ENCODE results near the gene TAS2R40.

The TAS2R40 gene

DNA sequence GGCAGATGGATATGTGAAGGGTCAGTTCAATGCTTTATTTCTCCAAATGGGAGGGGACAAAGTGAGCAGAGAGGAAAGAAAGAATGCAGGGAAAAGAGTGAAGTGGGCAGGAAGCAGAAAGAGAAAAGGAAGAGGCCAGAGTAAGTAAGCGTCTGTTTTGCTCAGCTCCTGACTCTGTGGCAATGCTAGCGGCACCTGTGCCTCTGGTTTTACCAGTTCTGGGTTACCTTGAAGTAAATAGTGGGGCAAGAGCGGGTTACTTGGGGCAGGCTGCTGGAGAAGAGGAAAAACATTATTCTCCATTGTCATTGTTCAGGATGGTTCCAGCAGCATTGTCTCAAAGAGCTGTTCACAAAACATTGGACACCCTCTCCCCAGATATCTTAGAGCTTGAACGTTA lies 1.9 kb downstream of the TAS2R40 start:
- no peak for DNase-seq

DNA sequence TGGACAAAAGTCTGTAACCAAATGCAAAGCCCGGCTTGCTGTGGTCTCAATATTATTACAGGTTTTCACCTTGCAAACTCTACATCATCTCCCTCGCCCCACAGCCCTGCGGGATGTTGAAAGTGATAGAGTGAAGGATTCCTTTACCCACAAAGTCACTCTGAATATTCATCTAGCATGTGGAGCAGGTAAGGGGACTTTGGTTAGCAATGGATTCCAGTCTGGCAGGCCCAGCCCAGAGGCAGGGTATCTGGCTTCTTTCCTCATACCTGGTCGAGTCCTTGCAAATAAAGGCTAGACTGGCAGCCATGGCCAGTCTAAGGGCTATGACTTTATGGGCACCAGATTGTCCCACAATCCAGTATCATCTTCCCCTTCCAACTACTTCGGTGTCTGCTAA lies 3.2 kb downstream of the TAS2R40 start:
- DNase-seq, result no peak

DNA sequence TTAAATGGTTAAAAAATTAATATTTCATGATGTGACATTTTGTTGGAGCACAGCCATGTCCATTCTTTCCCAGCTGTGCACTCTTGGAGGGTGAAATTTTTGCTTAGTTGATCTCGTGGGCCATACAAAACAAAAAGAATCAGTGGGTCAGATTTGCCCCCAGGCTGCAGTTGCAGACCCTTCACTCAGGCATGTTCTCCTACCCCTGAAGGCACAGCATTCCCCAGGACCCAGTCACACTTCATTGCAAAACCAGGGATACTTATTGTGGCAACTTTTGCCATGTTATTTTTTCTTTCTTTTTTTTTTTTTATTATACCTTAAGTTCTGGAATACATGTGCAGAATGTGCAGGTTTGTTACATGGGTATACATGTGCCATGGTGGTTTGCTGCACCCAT lies 6.0 kb downstream of the TAS2R40 start:
- DNase-seq, result no peak

DNA sequence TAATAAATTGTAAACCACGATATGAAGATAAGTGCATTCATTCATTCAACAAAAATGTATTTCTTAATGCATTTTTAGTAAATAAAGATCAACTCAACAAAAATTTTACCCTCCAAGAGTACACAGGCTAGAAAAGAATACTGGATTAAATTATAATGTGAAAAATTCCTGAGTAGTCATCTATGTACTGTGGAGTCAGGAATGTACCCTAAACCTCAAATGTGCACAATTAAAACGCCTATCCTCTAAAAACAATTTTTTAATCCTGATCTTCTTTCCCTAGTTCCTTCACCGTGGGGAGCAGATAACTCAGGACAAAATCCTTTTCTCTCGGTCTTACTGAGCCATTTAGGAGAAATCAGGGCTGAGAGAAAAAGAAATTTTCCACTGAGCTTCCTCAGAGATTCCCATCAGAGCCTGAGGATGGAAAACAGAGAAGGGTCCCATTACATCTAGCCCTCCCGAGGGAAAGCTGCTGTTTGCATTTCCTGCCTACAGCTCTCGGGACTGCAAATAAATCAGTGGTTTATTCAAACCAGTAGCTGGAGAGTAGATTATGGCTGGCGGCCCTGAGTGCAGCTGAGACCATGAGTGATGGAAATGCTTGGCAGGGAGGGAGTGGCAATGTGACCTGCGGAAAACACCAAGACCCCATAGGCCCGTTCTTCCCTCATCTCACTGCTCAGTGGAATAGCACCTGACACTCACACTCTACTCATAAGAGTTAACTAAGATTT lies 7.4 kb downstream of the TAS2R40 start:
- peak in 3 of 58 donors; percentile 21 to 26 (median 21) for DNase-seq

DNA sequence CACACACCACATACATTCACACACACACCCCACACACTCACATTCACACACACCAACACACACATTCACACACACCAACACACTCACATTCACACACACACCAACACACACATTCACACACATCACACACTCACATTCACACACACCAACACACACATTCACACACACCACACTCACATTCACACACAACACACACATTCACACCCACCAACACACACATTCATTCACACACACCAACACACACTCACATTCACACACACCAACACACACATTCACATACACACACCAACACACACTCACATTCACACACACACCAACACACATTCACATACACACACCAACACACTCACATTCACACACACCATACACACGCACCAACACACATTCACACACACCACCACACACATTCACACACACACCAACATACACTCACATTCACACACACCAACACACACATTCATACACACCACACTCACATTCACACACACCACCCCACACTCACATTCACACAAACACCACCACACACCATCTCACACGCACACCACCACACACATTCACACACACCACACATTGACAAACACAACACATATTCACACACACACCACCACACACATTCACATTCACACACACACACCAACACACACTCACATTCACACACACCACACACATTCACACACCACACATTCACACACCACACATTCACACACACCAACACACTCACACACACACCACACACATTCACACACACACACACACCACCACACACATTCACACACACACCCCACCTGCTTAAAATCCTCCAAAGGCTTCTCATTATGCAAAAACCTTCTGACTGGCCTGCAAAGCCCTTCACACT lies 9.0 kb downstream of the TAS2R40 start:
- no peak for DNase-seq

DNA sequence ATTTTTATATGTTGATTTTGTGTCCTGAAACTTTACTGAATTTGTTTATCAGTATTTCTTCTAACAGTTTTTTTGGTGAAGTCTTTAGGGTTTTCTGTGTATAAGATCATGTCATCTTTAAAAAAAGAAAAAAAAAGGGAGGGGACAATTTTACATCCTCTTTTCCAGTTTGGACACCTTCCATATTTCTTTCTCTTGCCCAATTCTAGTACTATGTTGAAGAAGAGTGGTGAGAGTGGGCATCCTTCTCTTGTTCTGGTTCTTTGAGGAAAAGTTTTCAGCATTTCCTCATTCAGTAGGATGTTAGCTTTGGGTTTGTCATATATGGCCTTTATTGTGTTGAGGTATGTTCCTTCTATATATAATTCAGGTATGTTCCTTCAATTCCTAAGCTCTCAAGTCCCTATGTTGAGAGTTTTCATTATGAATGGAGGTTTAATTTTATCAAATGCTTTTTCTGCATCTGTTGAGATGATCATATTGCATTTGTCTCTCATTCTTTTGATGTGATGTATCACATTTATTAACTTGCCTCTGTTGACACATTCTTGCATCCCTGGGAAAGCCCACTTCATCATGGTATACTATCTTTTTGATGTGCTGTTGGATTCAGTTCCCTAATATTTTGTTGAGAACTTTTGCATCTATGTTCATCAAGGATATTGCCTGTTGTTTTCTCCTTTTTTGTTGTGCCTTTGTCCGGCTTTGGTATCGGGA lies 12.1 kb downstream of the TAS2R40 start:
- no peak for DNase-seq

DNA sequence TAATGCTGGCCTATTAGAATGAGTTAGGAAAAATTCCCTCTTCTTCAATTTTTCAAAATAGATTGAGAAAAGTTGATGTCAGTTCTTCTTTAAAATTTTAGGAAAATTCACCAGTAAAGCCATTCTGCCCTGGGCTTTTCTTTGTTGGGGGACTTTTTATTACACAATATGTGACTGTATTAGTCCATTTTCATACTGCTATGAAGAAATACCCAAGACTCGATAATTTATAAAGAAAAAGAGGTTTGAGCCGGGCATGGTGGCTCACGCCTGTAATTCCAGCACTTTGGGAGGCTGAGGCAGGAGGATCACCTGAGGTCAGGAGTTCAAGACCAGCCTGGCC lies 12.7 kb downstream of the TAS2R40 start:
- DNase-seq, result no peak

DNA sequence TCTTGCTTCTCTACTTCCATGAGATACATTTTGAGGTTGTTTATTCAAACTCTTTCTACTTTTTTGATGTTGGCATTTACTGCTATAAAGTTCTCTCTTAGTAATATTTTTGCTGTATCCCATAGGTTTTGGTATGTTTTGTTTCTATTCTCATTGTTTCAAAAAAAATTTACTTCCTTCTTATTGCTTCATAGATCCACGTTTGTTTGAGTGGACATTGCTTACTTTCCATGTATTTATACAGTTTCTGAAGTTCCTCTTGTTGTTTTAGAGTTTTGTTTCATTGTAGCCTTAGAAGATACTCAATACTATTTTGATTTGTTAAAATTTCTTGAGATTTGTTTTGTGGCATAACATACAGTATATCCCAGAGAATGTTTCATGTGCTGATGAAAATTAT lies 13.7 kb downstream of the TAS2R40 start:
- no peak for DNase-seq

DNA sequence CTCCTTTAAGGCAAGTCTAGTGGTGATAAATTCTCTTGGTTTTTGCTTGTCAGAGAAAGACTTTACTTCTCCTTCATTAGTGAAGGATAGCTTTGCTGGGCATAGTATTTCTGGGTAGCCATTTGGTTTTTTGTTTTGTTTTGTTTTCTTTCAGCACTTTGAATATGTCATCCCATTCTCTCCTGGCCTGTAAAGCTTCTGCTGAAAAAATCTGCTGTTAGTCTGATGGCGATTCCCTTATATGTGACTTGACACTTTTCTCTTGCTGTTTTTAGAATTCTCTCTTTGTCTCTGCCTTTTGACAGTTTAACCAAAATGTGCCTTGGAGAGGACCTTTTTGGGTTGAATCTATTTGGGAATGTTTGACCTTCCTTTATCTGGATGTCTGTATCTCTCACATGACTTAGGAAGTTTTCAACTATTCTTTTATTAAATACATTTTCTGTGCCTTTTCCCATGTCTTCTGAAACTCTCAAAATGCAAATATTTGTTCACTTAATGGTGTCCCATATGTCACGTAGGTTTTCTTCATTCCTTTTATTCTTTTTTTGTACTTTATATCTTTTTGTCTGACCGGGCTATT lies 14.7 kb downstream of the TAS2R40 start:
- DNase-seq, result no peak

DNA sequence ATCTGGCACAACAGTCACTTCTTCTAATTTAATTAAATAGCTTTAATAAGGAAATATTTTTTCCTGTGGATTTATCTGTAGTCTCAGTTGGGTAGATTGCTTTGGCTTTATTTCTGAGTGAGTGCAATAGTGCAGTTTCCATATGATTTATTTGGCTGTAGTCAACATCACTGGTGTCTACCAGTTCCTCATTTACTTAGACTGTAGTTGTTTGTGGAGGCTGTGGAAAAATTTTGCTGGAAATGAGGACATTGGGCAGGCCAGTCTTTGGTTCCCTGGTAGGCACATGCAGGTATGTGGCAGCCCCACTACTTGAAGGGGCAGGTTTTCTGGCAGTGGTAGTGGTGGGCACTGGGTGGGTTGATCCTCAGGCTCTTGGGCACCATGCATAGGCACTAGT lies 15.5 kb downstream of the TAS2R40 start:
- DNase-seq, result no peak

DNA sequence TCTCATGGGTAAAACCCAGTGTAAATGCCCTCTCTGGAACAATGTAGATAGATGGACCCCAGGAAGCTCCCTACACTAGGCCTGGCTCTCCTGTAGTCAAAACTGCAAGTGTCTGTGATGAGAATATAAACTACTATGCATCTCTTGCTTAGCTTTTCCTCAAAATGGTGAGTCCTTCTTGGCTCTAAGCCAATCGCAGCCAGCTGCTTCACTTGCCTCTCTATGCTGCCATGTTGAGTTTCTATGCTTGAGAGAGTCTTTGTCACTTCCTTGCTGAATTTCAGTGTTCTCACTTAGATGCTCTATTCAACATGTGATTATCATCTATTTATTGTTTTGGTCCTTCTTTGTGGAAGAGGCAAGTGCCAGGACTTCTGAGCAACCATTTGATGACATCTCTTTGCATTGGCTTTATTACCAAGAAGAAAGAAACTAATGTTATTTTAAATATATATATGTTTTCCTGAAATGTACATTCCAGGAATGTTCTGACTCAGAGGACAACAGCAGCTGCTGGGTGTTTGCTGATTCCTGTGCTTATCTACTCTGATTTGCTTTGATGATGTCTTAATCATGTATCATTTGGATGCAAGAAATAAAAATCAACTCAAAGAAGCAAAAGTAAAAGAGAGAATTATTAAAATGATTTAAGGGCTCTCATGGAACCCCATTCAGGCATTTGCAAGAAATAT lies 16.6 kb downstream of the TAS2R40 start:
- peak in 2 of 58 donors; percentile 1 to 8 for DNase-seq

DNA sequence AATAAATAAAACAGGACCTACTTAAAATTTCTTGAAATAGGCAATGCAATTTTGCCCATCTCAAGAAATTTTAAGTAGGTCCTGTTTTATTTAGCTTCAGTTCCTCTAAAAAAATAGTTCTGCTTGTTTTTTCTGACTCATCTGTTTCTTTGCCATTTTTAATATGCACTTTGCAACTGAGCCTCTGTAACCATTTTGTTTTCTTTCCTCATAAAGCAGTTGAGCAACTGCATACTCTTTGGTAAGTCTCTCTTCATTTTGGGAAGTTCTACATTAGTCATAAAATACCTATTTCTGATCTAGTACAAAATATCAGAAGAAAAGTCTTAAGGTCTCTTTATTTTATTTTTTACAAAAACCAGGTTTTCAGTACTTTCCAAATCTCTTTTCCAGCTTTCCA lies 18.0 kb downstream of the TAS2R40 start:
- no peak for DNase-seq

DNA sequence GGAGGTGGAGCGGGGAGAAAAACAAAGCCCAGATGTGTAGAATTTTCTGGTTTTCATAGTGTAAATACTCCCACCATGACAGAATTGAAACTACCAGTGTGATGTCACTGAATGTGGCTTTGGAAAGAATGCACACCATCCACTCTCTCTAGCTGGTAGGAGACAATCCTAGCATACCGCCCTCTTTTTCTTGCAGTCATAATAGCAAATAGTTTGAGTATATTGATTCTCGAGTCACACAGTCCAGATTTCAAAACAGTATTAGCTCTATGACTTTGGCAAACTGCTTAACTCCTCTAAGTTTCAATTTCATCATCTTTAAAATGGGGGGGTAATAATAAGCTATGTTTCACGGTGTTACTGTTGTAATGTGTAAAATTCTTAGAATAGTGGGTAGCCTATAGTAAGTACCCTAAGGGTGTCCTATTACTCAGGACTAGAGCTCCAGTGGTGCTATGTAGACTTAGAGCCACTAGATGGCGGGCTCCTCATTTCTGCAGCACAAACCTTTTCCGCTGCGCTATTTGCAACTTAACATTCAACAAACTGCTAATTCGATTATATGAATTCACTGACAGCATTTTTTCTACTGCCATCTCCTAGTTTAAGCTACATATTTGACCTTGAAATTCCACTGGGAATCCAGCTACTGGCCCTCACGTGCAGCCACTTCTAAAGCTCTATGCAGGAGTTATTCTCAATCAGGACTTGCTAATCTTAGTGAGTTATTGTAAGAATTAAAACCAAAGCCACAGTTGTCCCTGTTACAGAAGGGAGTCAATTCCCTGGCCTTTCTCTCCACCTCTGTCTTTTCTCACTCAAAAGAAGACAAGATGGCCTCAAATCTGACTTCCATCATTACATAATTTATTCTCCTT lies 18.7 kb downstream of the TAS2R40 start:
- DNase-seq, result peak in 43 of 58 donors; percentile 2 to 76 (median 40)

DNA sequence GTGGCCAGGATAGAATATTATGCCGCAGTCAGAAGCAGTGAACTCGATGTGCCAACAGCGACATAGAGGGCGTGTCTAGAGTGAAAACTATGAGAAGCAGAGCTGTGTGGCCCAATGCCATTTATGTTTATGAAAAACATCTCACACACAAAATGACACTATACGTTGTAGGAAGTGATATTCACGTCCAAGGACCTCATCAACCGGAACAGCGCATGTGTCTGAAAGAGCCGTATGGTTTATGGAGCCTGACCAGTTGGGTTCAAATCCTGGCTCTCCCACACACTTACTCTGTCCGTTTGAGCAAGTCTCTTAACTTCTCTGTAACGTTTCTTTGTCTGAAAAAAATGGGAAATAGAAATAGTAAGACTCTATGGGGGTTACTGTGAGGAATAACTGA lies 20.5 kb downstream of the TAS2R40 start:
- DNase-seq, result no peak

DNA sequence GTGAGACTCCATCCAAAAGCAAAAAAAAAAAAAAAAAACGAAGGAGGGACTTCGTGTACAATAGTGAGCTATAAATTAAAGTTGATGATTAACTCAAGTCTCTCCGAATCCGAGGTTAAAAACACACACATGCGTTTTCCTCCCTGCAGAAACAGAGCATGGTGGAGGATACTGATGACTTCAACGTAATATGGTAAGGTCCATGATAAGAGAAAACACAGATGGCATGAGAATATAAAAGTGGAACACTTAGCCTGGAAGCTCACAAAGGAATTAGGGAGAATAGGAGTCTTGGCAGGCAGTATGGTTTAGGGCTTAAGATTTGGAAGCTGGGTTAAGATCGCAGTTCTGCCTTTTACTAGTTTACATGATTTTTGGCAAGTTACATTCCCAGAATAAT lies 21.3 kb downstream of the TAS2R40 start:
- no peak for DNase-seq

DNA sequence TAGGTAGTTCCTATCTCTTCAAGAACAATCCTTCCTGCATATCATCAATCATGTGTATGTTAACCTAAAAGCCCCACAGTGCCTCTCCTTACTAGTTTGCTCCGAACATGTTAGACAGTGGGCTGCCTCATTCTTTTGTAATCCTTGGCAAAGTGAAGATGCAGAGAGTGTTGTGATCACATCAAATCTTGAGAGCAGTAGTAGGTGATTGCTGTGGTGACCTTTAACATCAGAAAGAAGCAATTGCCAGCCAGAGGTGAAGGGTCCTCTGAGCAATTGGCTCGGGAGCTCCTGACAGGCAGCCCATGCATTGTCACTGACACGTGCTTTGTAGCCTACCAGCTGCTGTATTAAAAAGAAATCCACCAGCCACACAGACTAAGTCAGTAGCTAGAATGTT lies 21.8 kb downstream of the TAS2R40 start:
- DNase-seq, result no peak

DNA sequence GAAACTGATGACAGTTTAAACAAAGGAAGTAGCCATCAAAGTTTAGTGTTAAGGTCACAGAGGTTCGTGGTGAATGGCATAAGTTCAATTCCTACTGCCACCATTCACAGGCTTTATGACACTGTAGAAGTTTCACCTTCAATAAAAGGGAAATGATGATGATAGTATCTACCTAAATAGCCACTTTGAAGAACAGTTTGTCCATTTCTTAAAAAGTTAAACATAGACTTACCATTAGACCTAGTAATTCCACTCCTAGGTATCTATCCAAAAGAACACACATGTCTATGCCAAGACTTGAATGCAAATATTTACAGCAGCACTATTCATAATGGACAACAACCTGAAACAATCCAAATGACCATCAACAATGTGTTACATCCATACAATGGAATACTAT lies 22.5 kb downstream of the TAS2R40 start:
- DNase-seq, result no peak

DNA sequence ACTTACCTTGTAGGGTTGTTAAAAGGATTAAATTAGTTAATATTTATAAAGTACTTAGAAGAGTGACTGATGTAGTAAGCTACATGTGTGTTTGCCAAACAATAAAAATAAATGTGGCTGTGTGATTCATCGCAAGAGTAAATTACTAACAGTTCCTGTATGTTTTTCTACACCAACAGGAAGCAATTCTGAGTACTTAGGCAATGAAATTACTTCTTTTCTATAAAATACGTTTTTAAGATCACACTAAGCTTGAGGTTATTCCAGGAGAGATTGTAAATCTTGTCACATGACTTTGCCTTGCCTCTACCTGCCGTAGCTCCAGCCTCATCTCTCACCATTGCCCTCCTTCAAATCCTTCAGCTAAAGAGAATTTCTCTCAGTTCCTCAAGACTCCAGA lies 23.3 kb downstream of the TAS2R40 start:
- no peak for DNase-seq

DNA sequence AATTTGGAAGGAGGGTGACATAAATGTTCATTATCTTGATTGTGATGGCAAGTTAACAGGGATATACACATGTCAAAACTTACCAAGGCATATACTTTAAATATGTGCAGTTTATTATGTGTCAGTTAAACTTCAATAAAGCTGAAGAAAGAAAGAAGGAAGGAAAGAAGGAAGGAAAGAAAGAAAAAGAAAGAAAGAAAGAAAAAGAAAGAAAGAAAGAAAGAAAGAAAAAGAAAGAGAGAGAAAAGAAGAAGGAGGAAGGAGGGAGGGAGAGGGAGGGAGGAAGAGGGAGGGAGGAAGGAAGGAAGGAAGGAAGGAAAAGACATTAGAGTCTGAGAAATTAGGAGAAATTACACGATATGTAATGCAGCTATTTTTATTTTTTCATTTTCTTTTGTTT lies 25.5 kb downstream of the TAS2R40 start:
- no peak for DNase-seq

DNA sequence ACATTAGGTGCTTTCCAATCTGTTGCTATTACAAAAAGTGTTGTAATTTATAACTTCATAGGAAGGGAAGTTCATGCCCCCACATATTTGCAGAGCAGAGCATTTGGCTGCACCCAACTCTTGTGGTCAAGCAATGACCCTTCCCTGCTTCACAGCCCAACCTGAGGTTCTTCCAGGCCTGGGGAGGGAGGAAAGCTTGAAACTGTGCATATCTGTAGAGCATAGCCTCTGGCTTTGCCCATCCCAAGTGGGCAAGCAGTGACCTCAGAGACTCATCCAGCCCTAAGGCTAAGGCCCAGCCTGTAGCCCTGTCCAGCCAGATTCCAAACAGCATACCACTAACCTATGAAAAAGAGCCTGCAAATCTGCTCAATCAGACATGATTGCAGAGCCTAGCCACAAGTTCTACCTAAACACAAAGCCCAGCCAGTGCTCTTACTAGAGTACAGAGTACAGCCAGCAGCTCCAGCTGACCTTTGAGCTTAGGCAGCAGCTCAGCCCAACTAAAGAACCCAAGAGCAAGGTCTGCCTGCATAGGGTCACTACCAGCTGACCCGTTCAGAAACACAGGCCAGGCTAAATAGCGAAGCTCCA lies 27.0 kb downstream of the TAS2R40 start:
- DNase-seq, result no peak
